Vagina (tissue), 2 donors: ENCODE results near the gene GPHB5.

Experiments used
- CTCF ChIP-seq, 3 experiments: fragments of 450-650 bp in 2 of 3; fragments of 200-600 bp in 1 of 3; sonication (generic) in 1 of 3; IDR thresholded peaks; one replicate each; pipeline ENCODE4 v1.5.1; 2017 to 2019; ENCODE audit warnings: antibody characterized with exemption in 3 of 3, mild to moderate bottlenecking in 2 of 3, moderate library complexity in 2 of 3
- POLR2A ChIP-seq, 2 donors: fragments of 450-650 bp; IDR thresholded peaks; one replicate each; pipeline ENCODE4 v1.6.1; 2017; ENCODE audit warnings: antibody characterized with exemption in 2 of 2, mild to moderate bottlenecking in 2 of 2, moderate library complexity in 2 of 2

DNA sequence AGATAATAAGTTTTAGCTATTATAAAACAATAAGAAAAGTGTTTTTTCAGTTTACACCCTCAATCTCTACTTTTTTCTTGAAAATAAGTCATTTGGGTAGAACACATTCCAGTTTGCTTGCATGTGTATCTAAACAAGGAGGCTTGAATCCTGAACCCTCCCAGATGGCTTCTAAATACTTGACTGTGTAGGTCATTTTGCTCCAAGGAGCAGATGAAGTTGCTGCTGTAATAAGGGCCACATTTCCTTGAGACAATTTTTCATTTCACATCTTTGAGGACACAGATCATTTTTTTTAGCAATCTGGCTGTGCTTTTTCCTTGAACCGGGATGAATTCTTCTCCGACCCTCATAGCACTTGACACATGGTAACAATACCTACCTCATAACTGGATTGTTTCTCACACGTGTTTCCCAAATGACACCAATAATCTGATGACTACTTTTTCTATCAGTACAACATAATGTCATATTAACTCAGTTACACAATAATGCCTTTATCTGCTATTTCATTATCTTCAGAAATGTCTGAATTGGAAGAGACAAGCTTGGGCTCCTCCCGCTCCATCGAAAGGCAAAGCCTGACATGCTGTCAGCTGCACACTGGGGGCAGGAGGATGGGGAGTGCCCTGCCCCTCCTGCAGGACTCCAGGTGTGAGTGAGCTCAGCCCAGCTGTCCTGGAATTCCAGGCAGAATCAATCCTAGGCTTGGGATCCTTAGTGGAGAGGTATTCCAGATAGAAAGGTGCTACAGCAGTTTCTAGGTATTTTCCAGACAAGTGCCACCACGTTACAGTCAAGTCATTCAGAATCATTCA lies 30.9 kb downstream of the GPHB5 start:
- TF ChIP-seq CTCF (IDR thresholded peaks at IDR 0.05) (no peak), POLR2A (IDR thresholded peaks at IDR 0.05) (no peak)
